Thyroid gland (tissue), 4 donors: Measurements from ENCODE around the gene RGS19.

Source experiments
- POLR2A ChIP-seq, 2 donors: fragments of 450-650 bp; IDR thresholded peaks; one replicate each; pipeline ENCODE4 v1.6.1; 2017; ENCODE audit warnings: antibody characterized with exemption in 2 of 2, mild to moderate bottlenecking in 2 of 2, moderate library complexity in 1 of 2
- TF ChIP-seq, protein P1 (sequence below), 6 experiments: fragments of 200-600 bp in 3 of 6; fragments of 450-650 bp in 3 of 6; sonication (generic) in 3 of 6; IDR thresholded peaks; one replicate each; pipeline ENCODE4 v1.5.1; 2016 to 2019; ENCODE audit warnings: antibody characterized with exemption in 6 of 6, mild to moderate bottlenecking in 2 of 6, inconsistent platforms in 1 of 6, moderate library complexity in 1 of 6

DNA sequence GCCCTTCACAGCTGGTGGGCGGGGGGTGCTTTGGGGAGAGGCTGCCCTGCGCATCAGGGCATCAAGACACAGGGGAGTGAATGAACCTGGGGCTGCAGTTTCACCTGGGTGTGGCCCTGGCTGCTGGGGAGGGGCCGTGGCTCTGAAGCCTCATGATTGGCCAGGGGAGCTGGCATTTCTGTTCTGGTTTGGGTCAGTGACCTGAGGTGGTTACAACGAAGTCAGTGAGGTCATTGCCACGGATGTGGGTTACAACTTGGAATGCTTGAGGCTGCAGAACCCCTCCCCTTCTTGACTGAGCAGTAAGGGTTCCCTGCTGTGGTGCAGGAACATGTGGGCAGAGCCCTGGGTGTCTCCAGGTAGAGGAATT is 13.4 kb downstream of the RGS19 start:
- no peak for TF ChIP-seq POLR2A (IDR thresholded peaks at IDR 0.05)
- TF ChIP-seq, protein P1, sequence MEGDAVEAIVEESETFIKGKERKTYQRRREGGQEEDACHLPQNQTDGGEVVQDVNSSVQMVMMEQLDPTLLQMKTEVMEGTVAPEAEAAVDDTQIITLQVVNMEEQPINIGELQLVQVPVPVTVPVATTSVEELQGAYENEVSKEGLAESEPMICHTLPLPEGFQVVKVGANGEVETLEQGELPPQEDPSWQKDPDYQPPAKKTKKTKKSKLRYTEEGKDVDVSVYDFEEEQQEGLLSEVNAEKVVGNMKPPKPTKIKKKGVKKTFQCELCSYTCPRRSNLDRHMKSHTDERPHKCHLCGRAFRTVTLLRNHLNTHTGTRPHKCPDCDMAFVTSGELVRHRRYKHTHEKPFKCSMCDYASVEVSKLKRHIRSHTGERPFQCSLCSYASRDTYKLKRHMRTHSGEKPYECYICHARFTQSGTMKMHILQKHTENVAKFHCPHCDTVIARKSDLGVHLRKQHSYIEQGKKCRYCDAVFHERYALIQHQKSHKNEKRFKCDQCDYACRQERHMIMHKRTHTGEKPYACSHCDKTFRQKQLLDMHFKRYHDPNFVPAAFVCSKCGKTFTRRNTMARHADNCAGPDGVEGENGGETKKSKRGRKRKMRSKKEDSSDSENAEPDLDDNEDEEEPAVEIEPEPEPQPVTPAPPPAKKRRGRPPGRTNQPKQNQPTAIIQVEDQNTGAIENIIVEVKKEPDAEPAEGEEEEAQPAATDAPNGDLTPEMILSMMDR (IDR thresholded peaks at IDR 0.05), result no peak
